Caco-2 (cell line): ENCODE data around the gene BABAM2. TPM values are rescaled to one million over a fixed set of nuclear protein-coding genes. Genes with fewer than 3 reads are reported as not detected.

Experiments used
- BruUV-seq: library from RNA; stranded (reverse); fragments of 400-500 nt; replicated peaks from 2 replicates; lab custom pipeline; 2021; lab: Mats Ljungman, UMichigan
- CTCF ChIA-PET: fragments of 300-600 bp; sonication (Branson Sonifier 250); formaldehyde crosslinking; loops from one replicate; lab custom pipeline; 2022; ENCODE audit warnings: antibody characterized with exemption; lab: Charles Lee
- POLR2A ChIA-PET: fragments of 300-600 bp; sonication (Branson Sonifier 250); formaldehyde crosslinking; loops from one replicate; lab custom pipeline; 2022; ENCODE audit warnings: antibody characterized with exemption; lab: Charles Lee
- DNase-seq, 2 experiments: peaks; one replicate each; pipeline versions ENCODE4 v3.0.0 to v3.0.0-alpha.2; 2020 to 2022
- H3K27me3 ChIP-seq: replicated peaks from 2 replicates; pipeline ENCODE4 v1.6.0; 2011; ENCODE audit warnings: low read length; ENCODE audit not compliant: control insufficient read depth, insufficient read depth
- H3K36me3 ChIP-seq: 2 replicates; pipeline ENCODE4 v1.5.1; 2011; ENCODE audit warnings: low read length; ENCODE audit not compliant: control insufficient read depth, insufficient read depth
- H3K4me1 ChIP-seq: fragments of 250-450 bp; sonication (Bioruptor Pico); 2 replicates; pipeline ENCODE4 v1.5.1; 2020; ENCODE audit warnings: mild to moderate bottlenecking
- H3K4me3 ChIP-seq: 2 replicates; pipeline ENCODE4 v1.5.1; 2011; ENCODE audit warnings: low read depth, mild to moderate bottlenecking, control low read depth, low read length
- H3K9me3 ChIP-seq: fragments of 250-450 bp; sonication (Bioruptor Pico); 2 replicates; pipeline ENCODE4 v1.5.1; 2020; ENCODE audit warnings: mild to moderate bottlenecking, moderate library complexity
- H3K27ac Mint-ChIP-seq: one replicate; pipeline ENCODE4 v1.8.0; 2022; ENCODE audit warnings: mixed read lengths; ENCODE audit not compliant: unreplicated experiment
- H3K27me3 Mint-ChIP-seq: one replicate; pipeline ENCODE4 v1.8.0; 2022; ENCODE audit warnings: mixed read lengths; ENCODE audit not compliant: insufficient read depth, unreplicated experiment
- H3K36me3 Mint-ChIP-seq: one replicate; pipeline ENCODE4 v1.8.0; 2022; ENCODE audit warnings: mild to moderate bottlenecking, mixed read lengths; ENCODE audit not compliant: insufficient read depth, unreplicated experiment
- H3K4me1 Mint-ChIP-seq: one replicate; pipeline ENCODE4 v1.8.0; 2022; ENCODE audit warnings: low read depth, mixed read lengths; ENCODE audit not compliant: unreplicated experiment
- H3K4me3 Mint-ChIP-seq: one replicate; pipeline ENCODE4 v1.8.0; 2022; ENCODE audit warnings: mild to moderate bottlenecking, moderate library complexity, mixed read lengths; ENCODE audit not compliant: unreplicated experiment
- H3K9me3 Mint-ChIP-seq: one replicate; pipeline ENCODE4 v1.8.0; 2022; ENCODE audit warnings: mixed read lengths; ENCODE audit not compliant: unreplicated experiment
- intact Hi-C: fragments of 100-400 bp; cut with micrococcal nuclease; formaldehyde crosslinking; loops from one replicate; pipeline ENCODE4 v1.10.0; 2022; ENCODE audit not compliant: unreplicated experiment
- total RNA-seq: library from RNA; stranded (reverse); gene quantifications from 2 replicates; pipeline ENCODE4 v1.2.3, GENCODE V29; 2022
- TF ChIP-seq, protein P1 (sequence below), 2 experiments: fragments of 200-600 bp in 1 of 2; IDR thresholded peaks; 1 replicate in 1 of 2; 2 replicates in 1 of 2; pipeline versions ENCODE4 v1.5.1 to v1.8.0; 2011 to 2022; ENCODE audit warnings: antibody characterized with exemption in 1 of 2, control low read depth in 1 of 2, inconsistent platforms in 1 of 2, low read depth in 1 of 2, low read length in 1 of 2, mild to moderate bottlenecking in 1 of 2, moderate library complexity in 1 of 2; ENCODE audit not compliant: insufficient read depth in 1 of 2, severe bottlenecking in 1 of 2, unreplicated experiment in 1 of 2

Gene BABAM2
- total RNA-seq, 1 experiment from 2014 or later = 57.3 TPM

DNA sequence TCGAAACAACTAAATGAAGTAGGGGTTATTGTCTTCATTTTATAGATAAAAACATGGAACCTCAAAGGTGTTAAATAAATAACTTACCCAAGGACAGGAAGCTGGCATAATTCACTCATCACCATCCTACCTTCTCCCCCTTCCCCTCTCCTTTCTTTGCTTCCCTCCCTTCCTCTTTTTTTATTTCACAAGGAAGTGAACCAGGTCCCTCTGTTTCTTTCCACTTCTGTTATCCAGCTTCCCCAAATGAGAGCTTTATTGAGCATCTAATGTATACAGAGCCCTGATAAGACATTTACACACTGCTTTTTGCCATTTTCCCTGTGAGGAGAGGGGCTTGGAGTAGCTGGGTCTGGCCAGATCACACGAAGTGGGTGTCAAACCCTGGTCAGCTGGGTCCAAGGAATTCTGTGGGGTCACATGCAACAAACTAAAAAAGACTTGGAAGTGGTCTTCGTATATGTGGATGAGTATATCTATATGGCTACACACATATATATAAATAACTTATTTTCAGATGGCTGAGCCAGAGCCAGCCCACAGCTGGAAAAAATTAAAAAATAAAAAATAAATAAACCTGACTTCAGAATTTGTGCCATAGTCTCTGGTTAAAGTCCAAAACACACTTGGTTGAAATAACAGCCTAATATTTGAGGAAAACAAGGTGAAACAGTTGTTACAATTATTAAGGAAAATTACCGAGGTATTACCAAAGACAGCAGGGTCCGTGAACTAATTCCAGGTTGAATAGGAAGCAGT is 452.8 kb downstream of the BABAM2 start:
- H3K4me3 ChIP-seq = no peak overlapping the region
- H3K4me1 ChIP-seq = peaks cover 30% of the 10 kb centered on the region
- H3K9me3 ChIP-seq = no peaks in the 10 kb centered on the region
- H3K4me1 Mint-ChIP-seq = peaks cover 24% of the 10 kb centered on the region
- intact Hi-C loops = no loop called here
- H3K36me3 ChIP-seq = peaks cover 4% of the 10 kb centered on the region
- POLR2A ChIA-PET = no interaction called here
- H3K27me3 Mint-ChIP-seq = no peaks in the 10 kb centered on the region
- no peak overlapping the region for H3K4me3 Mint-ChIP-seq
- H3K36me3 Mint-ChIP-seq = peaks cover 7% of the 10 kb centered on the region
- no peak overlapping the region for H3K27ac Mint-ChIP-seq
- TF ChIP-seq, protein P1, sequence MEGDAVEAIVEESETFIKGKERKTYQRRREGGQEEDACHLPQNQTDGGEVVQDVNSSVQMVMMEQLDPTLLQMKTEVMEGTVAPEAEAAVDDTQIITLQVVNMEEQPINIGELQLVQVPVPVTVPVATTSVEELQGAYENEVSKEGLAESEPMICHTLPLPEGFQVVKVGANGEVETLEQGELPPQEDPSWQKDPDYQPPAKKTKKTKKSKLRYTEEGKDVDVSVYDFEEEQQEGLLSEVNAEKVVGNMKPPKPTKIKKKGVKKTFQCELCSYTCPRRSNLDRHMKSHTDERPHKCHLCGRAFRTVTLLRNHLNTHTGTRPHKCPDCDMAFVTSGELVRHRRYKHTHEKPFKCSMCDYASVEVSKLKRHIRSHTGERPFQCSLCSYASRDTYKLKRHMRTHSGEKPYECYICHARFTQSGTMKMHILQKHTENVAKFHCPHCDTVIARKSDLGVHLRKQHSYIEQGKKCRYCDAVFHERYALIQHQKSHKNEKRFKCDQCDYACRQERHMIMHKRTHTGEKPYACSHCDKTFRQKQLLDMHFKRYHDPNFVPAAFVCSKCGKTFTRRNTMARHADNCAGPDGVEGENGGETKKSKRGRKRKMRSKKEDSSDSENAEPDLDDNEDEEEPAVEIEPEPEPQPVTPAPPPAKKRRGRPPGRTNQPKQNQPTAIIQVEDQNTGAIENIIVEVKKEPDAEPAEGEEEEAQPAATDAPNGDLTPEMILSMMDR (IDR thresholded peaks at IDR 0.05; ENCODE audit: insufficient read depth in 1 of 2, low read depth in 1 of 2, low read length in 1 of 2, severe bottlenecking in 1 of 2, unreplicated experiment in 1 of 2) = no peak
- no peaks in the 10 kb centered on the region for H3K27me3 ChIP-seq
- no peak for DNase-seq
- CTCF ChIA-PET = no interaction called here
- no peaks in the 10 kb centered on the region for H3K9me3 Mint-ChIP-seq
- BruUV-seq = no TSS peak

DNA sequence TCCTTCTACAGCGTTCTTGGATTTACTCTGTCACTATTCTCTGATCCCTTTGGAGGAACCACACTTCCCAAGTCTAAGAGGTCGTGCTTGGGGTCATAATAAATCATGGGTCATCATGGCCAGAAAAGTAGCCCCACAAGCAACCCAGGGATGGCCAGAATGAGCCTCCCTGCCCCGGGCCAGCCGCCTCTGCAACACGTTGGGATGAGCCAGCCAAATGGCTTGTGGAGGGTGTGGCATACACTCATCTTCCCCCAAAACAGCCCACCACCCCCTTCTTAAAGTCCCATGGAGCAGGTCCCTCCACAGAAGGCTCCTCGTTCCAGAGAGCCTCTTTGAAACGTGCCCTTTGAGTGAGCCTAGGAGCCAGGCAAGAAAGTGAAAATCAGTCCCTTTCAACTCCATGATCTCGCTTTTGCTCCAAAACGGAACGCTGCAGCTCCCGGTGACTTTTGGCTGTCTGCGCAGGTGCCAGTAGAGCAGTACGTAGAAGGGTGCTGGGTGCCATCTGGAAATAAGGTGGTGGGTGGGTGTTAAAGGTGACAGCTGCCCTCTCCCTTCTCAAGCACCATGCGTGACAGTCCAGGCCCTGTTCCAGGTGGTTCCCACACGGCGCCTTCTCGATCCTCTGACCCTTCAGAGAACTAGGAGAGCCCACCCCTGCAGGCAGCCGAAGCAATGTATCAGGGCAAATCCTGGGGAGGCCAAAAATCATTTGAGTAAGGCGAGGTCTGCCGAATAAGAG is 453.6 kb downstream of the BABAM2 start:
- peaks cover 16% of the 10 kb centered on the region for H3K4me1 Mint-ChIP-seq
- CTCF ChIA-PET = no interaction called here
- H3K4me1 ChIP-seq = peaks cover 22% of the 10 kb centered on the region
- no peaks in the 10 kb centered on the region for H3K9me3 Mint-ChIP-seq
- no peak overlapping the region for H3K27ac Mint-ChIP-seq
- no peaks in the 10 kb centered on the region for H3K9me3 ChIP-seq
- TF ChIP-seq, protein P1 (IDR thresholded peaks at IDR 0.05; ENCODE audit: insufficient read depth in 1 of 2, low read depth in 1 of 2, low read length in 1 of 2, severe bottlenecking in 1 of 2, unreplicated experiment in 1 of 2) = no peak
- intact Hi-C loops = no loop called here
- DNase-seq = no peak
- no TSS peak for BruUV-seq
- no peaks in the 10 kb centered on the region for H3K27me3 ChIP-seq
- H3K36me3 ChIP-seq = peaks cover 4% of the 10 kb centered on the region
- peaks cover 2% of the 10 kb centered on the region for H3K36me3 Mint-ChIP-seq
- POLR2A ChIA-PET = no interaction called here
- no peak overlapping the region for H3K4me3 ChIP-seq
- H3K4me3 Mint-ChIP-seq = no peak overlapping the region
- no peaks in the 10 kb centered on the region for H3K27me3 Mint-ChIP-seq

DNA sequence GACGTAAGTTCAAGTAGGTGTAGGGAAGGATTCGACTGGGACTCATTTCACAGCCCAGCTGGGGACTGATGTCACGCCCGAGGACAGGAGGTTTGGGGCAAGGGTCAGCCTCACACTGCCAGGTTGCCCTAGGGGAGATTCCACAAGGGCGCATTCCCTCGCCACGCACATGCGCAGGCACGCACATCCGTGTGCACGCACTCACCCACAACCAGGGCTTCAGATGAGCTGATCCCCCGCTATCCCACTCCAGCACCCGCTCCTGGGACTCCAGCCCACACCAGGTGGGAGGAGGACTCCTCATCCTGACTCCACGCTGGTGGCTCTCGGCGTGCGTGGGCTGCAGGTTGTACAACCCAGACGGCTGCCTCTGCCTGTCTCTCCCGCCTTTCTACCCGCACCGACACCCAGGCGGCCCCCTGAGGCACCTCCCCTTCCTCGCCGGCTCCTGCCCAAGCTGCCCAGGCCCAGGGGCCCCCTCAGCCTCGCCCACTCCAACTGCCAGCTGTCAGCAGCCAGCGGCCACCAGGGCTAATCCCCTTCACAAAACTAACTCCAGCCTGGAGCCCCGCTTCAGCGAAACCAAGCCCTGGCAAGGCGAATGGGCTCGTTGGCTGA is 454.3 kb downstream of the BABAM2 start:
- Mint-ChIP-seq H3K4me1 (peaks cover 13% of the 10 kb centered on the region), H3K4me3 (no peak overlapping the region), H3K27ac (no peak overlapping the region), H3K9me3 (no peaks in the 10 kb centered on the region), H3K36me3 (no peaks in the 10 kb centered on the region), H3K27me3 (no peaks in the 10 kb centered on the region)
- ChIA-PET POLR2A (no interaction called here), CTCF (no interaction called here)
- H3K9me3 ChIP-seq = no peaks in the 10 kb centered on the region
- BruUV-seq = no TSS peak
- peaks cover 15% of the 10 kb centered on the region for H3K4me1 ChIP-seq
- TF ChIP-seq, protein P1 (IDR thresholded peaks at IDR 0.05; ENCODE audit: insufficient read depth in 1 of 2, low read depth in 1 of 2, low read length in 1 of 2, severe bottlenecking in 1 of 2, unreplicated experiment in 1 of 2) = no peak
- H3K4me3 ChIP-seq = no peak overlapping the region
- intact Hi-C loops = no loop called here
- no peaks in the 10 kb centered on the region for H3K27me3 ChIP-seq
- DNase-seq = no peak
- H3K36me3 ChIP-seq = no peaks in the 10 kb centered on the region
